Effector memory CD4-positive, alpha-beta T cell (primary cell): ENCODE data around the gene PLB1.

Source experiments
- DNase-seq, 3 donors: peaks; one replicate each; pipeline ENCODE4 v3.0.0-alpha.2; 2020
- H3K27ac ChIP-seq: 2 replicates; pipeline ENCODE4 v1.7.0; 2013; ENCODE audit warnings: mild to moderate bottlenecking, low read length, moderate library complexity; ENCODE audit not compliant: insufficient read depth, poor library complexity, severe bottlenecking
- H3K27me3 ChIP-seq: replicated peaks from 2 replicates; pipeline ENCODE4 v1.7.0; 2013; ENCODE audit warnings: mild to moderate bottlenecking, low read length; ENCODE audit not compliant: insufficient read depth, control insufficient read depth, poor library complexity, severe bottlenecking
- H3K36me3 ChIP-seq: 2 replicates; pipeline ENCODE4 v1.7.0; 2013; ENCODE audit warnings: mild to moderate bottlenecking, low read length, moderate library complexity; ENCODE audit not compliant: control insufficient read depth, insufficient read depth
- H3K4me1 ChIP-seq: 2 replicates; pipeline ENCODE4 v1.7.0; 2013; ENCODE audit warnings: low read length, mild to moderate bottlenecking; ENCODE audit not compliant: control insufficient read depth, insufficient read depth, poor library complexity, severe bottlenecking
- H3K4me3 ChIP-seq: 2 replicates; pipeline ENCODE4 v1.7.0; 2013; ENCODE audit warnings: low read length, low read depth, mild to moderate bottlenecking; ENCODE audit not compliant: insufficient read depth, poor library complexity, severe bottlenecking
- H3K9me3 ChIP-seq: 2 replicates; pipeline ENCODE4 v1.7.0; 2013; ENCODE audit warnings: mild to moderate bottlenecking, low read length, moderate library complexity; ENCODE audit not compliant: control insufficient read depth
- total RNA-seq, 3 donors: gene quantifications; one replicate each; lab custom pipeline; 2026; lab: John Stamatoyannopoulos, UW

The PLB1 gene
- total RNA-seq = 5.0 to 25.8 (median 10.1) reads per million in 3 donors

GRCh38 chr2:28495551-28496250 is at the start of gene PLB1:
TSS of gene PLB1 (plus strand) at chr2:28496060. CDS start at chr2:28496115, 55 bp downstream.
- Histone ChIP-seq H3K27me3 (no peaks in the 10 kb centered on the region), H3K36me3 (no peaks in the 10 kb centered on the region), H3K9me3 (no peaks in the 10 kb centered on the region), H3K4me3 (no peak within 1 kb of the TSS), H3K4me1 (no peaks in the 10 kb centered on the region), H3K27ac (no peak within 1 kb of the TSS)
- DNase-seq = no peak

GRCh38 chr2:28446531-28446930 is 49.3 kb upstream of the PLB1 start:
- no peak overlapping the region for H3K4me3 ChIP-seq
- no peaks in the 10 kb centered on the region for H3K9me3 ChIP-seq
- H3K4me1 ChIP-seq = no peaks in the 10 kb centered on the region
- H3K36me3 ChIP-seq = no peaks in the 10 kb centered on the region
- H3K27me3 ChIP-seq = no peaks in the 10 kb centered on the region
- H3K27ac ChIP-seq = no peak overlapping the region
- DNase-seq = no peak

- no peak overlapping the region for H3K27ac ChIP-seq
- H3K4me3 ChIP-seq = no peak overlapping the region
- no peaks in the 10 kb centered on the region for H3K36me3 ChIP-seq
- H3K9me3 ChIP-seq = no peaks in the 10 kb centered on the region
- DNase-seq = no peak
- no peaks in the 10 kb centered on the region for H3K4me1 ChIP-seq
- H3K27me3 ChIP-seq = no peaks in the 10 kb centered on the region
These were observed 48.8 kb upstream of the PLB1 start for GRCh38 chr2:28447086-28447485.

- no peaks in the 10 kb centered on the region for H3K4me1 ChIP-seq
- H3K27me3 ChIP-seq = no peaks in the 10 kb centered on the region
- H3K27ac ChIP-seq = no peak overlapping the region
- H3K36me3 ChIP-seq = no peaks in the 10 kb centered on the region
- no peak for DNase-seq
- H3K4me3 ChIP-seq = no peak overlapping the region
- no peaks in the 10 kb centered on the region for H3K9me3 ChIP-seq
These were observed 47.7 kb upstream of the PLB1 start for GRCh38 chr2:28447943-28448792.

DNA sequence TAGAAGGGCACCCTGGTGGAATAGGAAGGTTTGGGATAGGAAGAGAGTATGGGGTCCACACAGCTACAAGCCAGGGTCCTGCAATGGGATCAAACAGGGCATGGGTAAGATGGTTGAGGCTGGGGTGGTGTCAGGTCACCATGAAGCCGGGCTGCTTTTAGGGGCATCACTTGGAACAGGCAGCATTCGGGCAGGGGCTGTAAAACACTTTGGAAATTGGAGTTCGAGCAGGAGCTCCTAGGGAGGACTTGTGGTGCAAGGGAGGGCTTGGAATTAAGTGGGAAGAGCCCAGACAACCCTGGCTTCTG is 47.1 kb upstream of the PLB1 start:
- no peaks in the 10 kb centered on the region for H3K4me1 ChIP-seq
- no peaks in the 10 kb centered on the region for H3K27me3 ChIP-seq
- H3K9me3 ChIP-seq = no peaks in the 10 kb centered on the region
- H3K27ac ChIP-seq = no peak overlapping the region
- H3K36me3 ChIP-seq = no peaks in the 10 kb centered on the region
- no peak for DNase-seq
- no peak overlapping the region for H3K4me3 ChIP-seq

- Histone ChIP-seq H3K4me3 (no peak overlapping the region), H3K9me3 (no peaks in the 10 kb centered on the region), H3K27ac (no peak overlapping the region), H3K36me3 (no peaks in the 10 kb centered on the region), H3K4me1 (no peaks in the 10 kb centered on the region), H3K27me3 (no peaks in the 10 kb centered on the region)
- DNase-seq = no peak
These were observed 46.8 kb upstream of the PLB1 start for GRCh38 chr2:28449126-28449487.

DNA sequence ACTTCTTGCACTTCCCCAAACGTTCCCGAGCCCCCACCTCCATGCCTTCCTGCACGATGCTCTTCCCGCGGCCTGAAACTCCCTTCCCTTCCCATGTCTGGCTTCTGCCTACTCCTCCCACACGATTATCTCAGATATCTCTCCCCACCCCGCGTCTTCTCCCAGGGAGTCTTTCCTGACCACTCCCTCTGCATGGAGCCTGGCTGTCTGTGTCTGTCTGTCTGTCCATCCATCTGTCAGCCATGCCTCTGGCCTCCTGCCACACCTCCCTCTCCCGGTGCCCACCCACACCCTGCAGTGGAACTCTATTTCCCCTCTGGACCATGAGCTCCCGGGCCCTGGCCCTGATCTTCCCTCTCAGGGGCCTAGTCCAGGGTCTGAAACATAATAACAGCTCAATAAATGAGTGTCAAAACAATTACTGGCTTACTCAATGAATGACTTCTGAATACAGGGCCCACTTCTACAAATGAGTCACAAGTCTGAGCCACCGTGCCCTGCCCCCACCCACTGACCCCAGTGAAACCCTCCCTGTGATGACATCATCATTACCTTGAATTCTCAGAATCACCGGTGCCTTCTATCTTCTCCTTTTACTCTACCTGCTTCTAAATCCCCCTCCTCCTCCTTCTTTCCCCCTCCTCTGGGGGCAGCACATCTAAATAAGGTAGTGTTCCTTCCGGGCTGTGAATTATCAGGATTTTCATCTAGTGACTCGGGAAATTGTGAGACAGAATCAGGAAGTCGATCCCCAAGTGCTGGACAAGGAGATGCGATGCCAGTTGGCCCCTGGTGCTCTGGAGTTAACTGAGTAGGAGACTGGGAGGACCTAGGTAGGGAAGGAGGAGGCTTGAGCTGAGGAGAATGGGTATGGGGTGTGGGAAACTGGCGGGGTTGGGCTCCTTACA is 46.1 kb upstream of the PLB1 start:
- no peaks in the 10 kb centered on the region for H3K27me3 ChIP-seq
- H3K27ac ChIP-seq = no peak overlapping the region
- no peak overlapping the region for H3K4me3 ChIP-seq
- no peak for DNase-seq
- H3K36me3 ChIP-seq = no peaks in the 10 kb centered on the region
- no peaks in the 10 kb centered on the region for H3K9me3 ChIP-seq
- no peaks in the 10 kb centered on the region for H3K4me1 ChIP-seq

DNA sequence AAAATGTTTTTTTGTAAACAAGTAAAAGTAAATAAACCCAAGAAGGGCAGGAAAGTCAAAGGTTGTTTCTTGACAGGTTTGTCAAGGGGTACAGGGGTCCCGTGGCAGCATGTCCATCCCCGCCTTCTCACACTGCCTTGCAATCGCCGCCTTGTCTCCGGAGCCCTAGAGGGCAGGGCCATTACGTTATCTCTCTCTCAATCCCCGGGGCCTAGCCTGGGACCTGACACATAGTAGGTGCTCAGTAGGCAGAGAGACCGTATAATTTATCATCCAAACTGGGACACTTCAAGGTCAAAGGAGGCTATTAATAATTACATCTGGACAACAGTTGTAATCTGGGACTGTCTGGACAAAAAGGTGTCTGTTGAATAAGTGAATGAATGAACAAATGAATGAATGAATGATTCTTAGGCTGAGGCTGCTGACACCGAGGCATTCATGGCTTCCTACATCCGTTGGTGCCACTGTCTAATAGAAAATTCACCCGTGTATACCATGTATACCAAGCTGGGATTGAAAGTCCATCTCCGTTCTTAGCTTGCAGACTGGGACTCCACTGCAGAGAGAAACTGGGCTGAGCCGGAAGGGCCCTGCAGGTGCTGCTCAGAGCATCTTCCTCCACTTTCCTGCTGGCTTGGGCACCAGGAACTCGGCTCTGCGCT is 44.8 kb upstream of the PLB1 start:
- no peak for DNase-seq
- Histone ChIP-seq H3K4me1 (no peaks in the 10 kb centered on the region), H3K27ac (no peak overlapping the region), H3K9me3 (no peaks in the 10 kb centered on the region), H3K27me3 (no peaks in the 10 kb centered on the region), H3K36me3 (no peaks in the 10 kb centered on the region), H3K4me3 (no peak overlapping the region)

DNA sequence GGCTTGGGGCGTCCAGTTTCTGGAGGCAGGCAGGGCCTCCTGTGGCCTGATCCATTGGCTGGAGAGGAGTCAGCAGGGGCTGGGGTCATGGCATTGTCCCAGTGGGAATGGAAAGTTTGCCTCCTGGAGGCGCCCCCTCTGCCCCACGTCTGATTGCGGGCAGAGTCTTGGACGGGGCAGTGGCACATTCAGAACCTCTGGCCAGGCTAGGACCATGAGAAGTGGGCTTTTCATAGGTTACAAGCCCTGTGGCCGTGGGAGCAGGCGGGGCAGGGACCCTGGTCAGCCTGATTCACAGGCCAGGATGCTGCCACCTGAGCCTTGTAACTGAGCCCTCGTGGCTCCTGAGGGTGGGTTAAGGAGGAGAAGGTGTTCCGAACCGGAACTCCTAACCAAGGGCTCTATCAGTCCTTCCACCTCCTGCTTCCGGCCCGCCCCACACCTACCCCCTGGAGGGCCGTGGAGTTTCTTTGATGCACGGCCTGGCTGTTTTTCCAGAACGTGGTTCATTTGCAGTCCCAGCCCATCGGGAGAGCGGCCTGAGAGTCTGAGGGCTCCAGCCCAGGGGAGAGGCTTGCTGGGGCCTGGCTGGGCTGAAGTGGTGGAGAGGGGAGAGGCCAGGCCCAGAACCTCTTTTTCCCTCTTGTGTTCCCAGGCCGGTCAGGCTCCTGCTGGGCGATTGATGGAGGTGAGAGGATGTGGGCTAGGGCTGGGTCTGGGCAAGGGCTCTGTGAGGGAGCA is 43.9 kb upstream of the PLB1 start:
- Histone ChIP-seq H3K4me1 (no peaks in the 10 kb centered on the region), H3K9me3 (no peaks in the 10 kb centered on the region), H3K27ac (no peak overlapping the region), H3K4me3 (no peak overlapping the region), H3K27me3 (no peaks in the 10 kb centered on the region), H3K36me3 (no peaks in the 10 kb centered on the region)
- DNase-seq = no peak
